ENCODE measurements around the gene SPIN4.

DNA sequence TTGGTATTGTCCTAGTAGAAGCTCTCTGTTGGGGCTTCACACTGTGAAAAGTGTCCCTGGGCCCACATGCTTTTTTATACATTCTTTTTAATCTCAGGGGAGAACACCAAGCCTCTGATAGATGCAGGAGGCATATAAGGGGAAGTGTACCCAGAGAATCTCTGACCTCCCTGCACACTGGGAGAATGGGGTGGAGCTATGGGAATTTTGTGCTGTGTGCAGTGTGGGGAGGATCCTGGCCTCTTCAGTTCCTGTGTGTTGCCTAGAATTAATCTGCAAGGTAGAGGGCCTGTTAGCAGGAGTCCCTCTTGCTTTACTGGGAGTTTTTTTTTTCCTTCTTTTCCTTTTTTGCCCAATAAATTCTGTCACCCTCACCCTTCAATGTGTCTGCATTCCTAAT is 49.2 kb upstream of the SPIN4 start:
- TF ChIP-seq, protein P1, sequence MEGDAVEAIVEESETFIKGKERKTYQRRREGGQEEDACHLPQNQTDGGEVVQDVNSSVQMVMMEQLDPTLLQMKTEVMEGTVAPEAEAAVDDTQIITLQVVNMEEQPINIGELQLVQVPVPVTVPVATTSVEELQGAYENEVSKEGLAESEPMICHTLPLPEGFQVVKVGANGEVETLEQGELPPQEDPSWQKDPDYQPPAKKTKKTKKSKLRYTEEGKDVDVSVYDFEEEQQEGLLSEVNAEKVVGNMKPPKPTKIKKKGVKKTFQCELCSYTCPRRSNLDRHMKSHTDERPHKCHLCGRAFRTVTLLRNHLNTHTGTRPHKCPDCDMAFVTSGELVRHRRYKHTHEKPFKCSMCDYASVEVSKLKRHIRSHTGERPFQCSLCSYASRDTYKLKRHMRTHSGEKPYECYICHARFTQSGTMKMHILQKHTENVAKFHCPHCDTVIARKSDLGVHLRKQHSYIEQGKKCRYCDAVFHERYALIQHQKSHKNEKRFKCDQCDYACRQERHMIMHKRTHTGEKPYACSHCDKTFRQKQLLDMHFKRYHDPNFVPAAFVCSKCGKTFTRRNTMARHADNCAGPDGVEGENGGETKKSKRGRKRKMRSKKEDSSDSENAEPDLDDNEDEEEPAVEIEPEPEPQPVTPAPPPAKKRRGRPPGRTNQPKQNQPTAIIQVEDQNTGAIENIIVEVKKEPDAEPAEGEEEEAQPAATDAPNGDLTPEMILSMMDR (IDR thresholded peaks at IDR 0.05; ENCODE audit: insufficient read depth, low read length) = no peak
- TF ChIP-seq, protein P2, sequence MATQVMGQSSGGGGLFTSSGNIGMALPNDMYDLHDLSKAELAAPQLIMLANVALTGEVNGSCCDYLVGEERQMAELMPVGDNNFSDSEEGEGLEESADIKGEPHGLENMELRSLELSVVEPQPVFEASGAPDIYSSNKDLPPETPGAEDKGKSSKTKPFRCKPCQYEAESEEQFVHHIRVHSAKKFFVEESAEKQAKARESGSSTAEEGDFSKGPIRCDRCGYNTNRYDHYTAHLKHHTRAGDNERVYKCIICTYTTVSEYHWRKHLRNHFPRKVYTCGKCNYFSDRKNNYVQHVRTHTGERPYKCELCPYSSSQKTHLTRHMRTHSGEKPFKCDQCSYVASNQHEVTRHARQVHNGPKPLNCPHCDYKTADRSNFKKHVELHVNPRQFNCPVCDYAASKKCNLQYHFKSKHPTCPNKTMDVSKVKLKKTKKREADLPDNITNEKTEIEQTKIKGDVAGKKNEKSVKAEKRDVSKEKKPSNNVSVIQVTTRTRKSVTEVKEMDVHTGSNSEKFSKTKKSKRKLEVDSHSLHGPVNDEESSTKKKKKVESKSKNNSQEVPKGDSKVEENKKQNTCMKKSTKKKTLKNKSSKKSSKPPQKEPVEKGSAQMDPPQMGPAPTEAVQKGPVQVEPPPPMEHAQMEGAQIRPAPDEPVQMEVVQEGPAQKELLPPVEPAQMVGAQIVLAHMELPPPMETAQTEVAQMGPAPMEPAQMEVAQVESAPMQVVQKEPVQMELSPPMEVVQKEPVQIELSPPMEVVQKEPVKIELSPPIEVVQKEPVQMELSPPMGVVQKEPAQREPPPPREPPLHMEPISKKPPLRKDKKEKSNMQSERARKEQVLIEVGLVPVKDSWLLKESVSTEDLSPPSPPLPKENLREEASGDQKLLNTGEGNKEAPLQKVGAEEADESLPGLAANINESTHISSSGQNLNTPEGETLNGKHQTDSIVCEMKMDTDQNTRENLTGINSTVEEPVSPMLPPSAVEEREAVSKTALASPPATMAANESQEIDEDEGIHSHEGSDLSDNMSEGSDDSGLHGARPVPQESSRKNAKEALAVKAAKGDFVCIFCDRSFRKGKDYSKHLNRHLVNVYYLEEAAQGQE (IDR thresholded peaks at IDR 0.05; ENCODE audit: insufficient replicate concordance, low read depth) = no peak

Data from HL-60 (cell line).